GM19463 (cell line): ENCODE data around the gene CD200R1.

Experiments used
- ATAC-seq: cut with Tn5 transposase; IDR thresholded peaks from one replicate; pipeline ENCODE4 v1.9.1; 2021; ENCODE audit warnings: mild to moderate bottlenecking, moderate library complexity; ENCODE audit not compliant: unreplicated experiment

The CD200R1 gene

GRCh38 chr3:112894258-112894657 lies 80.6 kb downstream of the CD200R1 start:
- ATAC-seq: no peak

- no peak for ATAC-seq
Measured at GRCh38 chr3:112889357-112889756, 85.5 kb downstream of the CD200R1 start.

GRCh38 chr3:112888381-112889085 lies 86.4 kb downstream of the CD200R1 start:
- no peak for ATAC-seq

GRCh38 chr3:112884678-112885290 lies 90.1 kb downstream of the CD200R1 start:
- ATAC-seq: no peak

GRCh38 chr3:112881891-112882290 lies 93.0 kb downstream of the CD200R1 start:
- ATAC-seq: no peak

- ATAC-seq: no peak
Measured at GRCh38 chr3:112875561-112875960, 99.3 kb downstream of the CD200R1 start.

- no peak for ATAC-seq
Measured at GRCh38 chr3:112874725-112875124, 100.2 kb downstream of the CD200R1 start.

- ATAC-seq: peak; percentile 78
Measured at GRCh38 chr3:112873632-112874031, 101.3 kb downstream of the CD200R1 start.

GRCh38 chr3:112871735-112872134 lies 103.2 kb downstream of the CD200R1 start:
- ATAC-seq: no peak
